HL-60 (cell line): ENCODE measurements around the gene DNASE1L3.

ENCODE experiments used
- DNase-seq, 2 experiments: peaks; one replicate each; pipeline ENCODE4 v3.0.0-alpha.2; 2010 to 2020; ENCODE audit warnings: low read depth in 1 of 2, low spot score in 1 of 2
- H3K27ac ChIP-seq: fragments of 250-450 bp; sonication (Bioruptor Pico); replicated peaks from 2 replicates; pipeline ENCODE4 v1.5.1; 2020; ENCODE audit warnings: mild to moderate bottlenecking, moderate library complexity
- H3K27me3 ChIP-seq: fragments of 250-450 bp; sonication (Bioruptor Pico); 2 replicates; pipeline ENCODE4 v1.5.1; 2021; ENCODE audit warnings: mild to moderate bottlenecking, moderate library complexity; ENCODE audit not compliant: insufficient read depth, poor library complexity, severe bottlenecking
- H3K4me3 ChIP-seq: replicated peaks from 2 replicates; pipeline ENCODE4 v1.5.1; 2011; ENCODE audit warnings: mild to moderate bottlenecking, control low read depth, low read length; ENCODE audit not compliant: insufficient read depth
- CTCF ChIP-seq: IDR thresholded peaks from one replicate; pipeline ENCODE4 v1.5.1; 2011; ENCODE audit warnings: low read length, control low read depth, inconsistent platforms; ENCODE audit not compliant: insufficient read depth
- GABPA ChIP-seq: IDR thresholded peaks from 2 replicates; pipeline ENCODE4 v1.6.1; 2012; ENCODE audit warnings: low read depth
- POLR2AphosphoS5 ChIP-seq: IDR thresholded peaks from 2 replicates; pipeline ENCODE4 v1.6.1; 2012; ENCODE audit warnings: low read depth
- REST ChIP-seq: IDR thresholded peaks from 2 replicates; pipeline ENCODE4 v1.6.1; 2012; ENCODE audit warnings: low read depth; ENCODE audit not compliant: insufficient replicate concordance
- SPI1 ChIP-seq: IDR thresholded peaks from 2 replicates; pipeline ENCODE4 v1.6.1; 2012; ENCODE audit warnings: low read depth, mild to moderate bottlenecking, borderline replicate concordance

DNASE1L3 gene

GRCh38 chr3:58150810-58151199, 60.0 kb downstream of the DNASE1L3 start:
- DNase-seq, result no peak
- Histone ChIP-seq H3K4me3 (no peak overlapping the region), H3K27me3 (no peaks in the 10 kb centered on the region), H3K27ac (no peak overlapping the region)
- no peak for TF ChIP-seq REST
- no peak for TF ChIP-seq POLR2AphosphoS5
- no peak for TF ChIP-seq CTCF
- TF ChIP-seq GABPA, result no peak
- no peak for TF ChIP-seq SPI1

GRCh38 chr3:58150130-58150809, 60.5 kb downstream of the DNASE1L3 start:
- Histone ChIP-seq H3K4me3 (no peak overlapping the region), H3K27me3 (no peaks in the 10 kb centered on the region), H3K27ac (no peak overlapping the region)
- no peak for TF ChIP-seq REST
- TF ChIP-seq SPI1, result no peak
- TF ChIP-seq POLR2AphosphoS5, result no peak
- no peak for TF ChIP-seq CTCF
- no peak for TF ChIP-seq GABPA
- no peak for DNase-seq

GRCh38 chr3:58148049-58148448, 62.7 kb downstream of the DNASE1L3 start:
- Histone ChIP-seq H3K27ac (no peak overlapping the region), H3K4me3 (no peak overlapping the region), H3K27me3 (no peaks in the 10 kb centered on the region)
- no peak for DNase-seq
- no peak for TF ChIP-seq POLR2AphosphoS5
- TF ChIP-seq SPI1, result no peak
- TF ChIP-seq REST, result no peak
- no peak for TF ChIP-seq CTCF
- no peak for TF ChIP-seq GABPA
